Esophagus muscularis mucosa (tissue), 4 donors: ENCODE measurements around the gene ZC3H8. TPM values are rescaled to one million over a fixed set of nuclear protein-coding genes. Genes with fewer than 3 reads are reported as not detected.

Source experiments
- DNase-seq: peaks from one replicate; pipeline ENCODE4 v3.0.0-alpha.2; 2017; ENCODE audit errors: extremely low spot score
- H3K27ac ChIP-seq, 4 donors: fragments of 200-600 bp; sonication (generic); replicated peaks in 1 of 4; 1 replicate in 3 of 4; 2 replicates in 1 of 4; pipeline ENCODE4 v1.5.1; 2016 to 2019; ENCODE audit warnings: mild to moderate bottlenecking in 1 of 4
- H3K27me3 ChIP-seq, 4 donors: fragments of 200-600 bp; sonication (generic); one replicate each; pipeline versions ENCODE4 v1.5.1 to v1.6.0; 2016 to 2019
- H3K36me3 ChIP-seq, 4 donors: fragments of 200-600 bp; sonication (generic); one replicate each; pipeline ENCODE4 v1.5.1; 2016 to 2019
- H3K4me1 ChIP-seq, 4 donors: fragments of 200-600 bp; sonication (generic); one replicate each; pipeline ENCODE4 v1.5.1; 2016 to 2019
- H3K4me3 ChIP-seq, 4 donors: fragments of 200-600 bp; sonication (generic); 1 replicate in 2 of 4; 2 replicates in 2 of 4; pipeline ENCODE4 v1.5.1; 2016 to 2019; ENCODE audit warnings: mild to moderate bottlenecking in 4 of 4, moderate library complexity in 1 of 4
- H3K9me3 ChIP-seq, 4 donors: fragments of 200-600 bp; sonication (generic); 1 replicate in 3 of 4; 2 replicates in 1 of 4; pipeline ENCODE4 v1.5.1; 2016 to 2019
- CTCF ChIP-seq, 3 experiments: fragments of 200-600 bp in 2 of 3; fragments of 450-650 bp in 1 of 3; sonication (generic) in 2 of 3; IDR thresholded peaks; one replicate each; pipeline ENCODE4 v1.5.1; 2017 to 2019; ENCODE audit warnings: antibody characterized with exemption in 3 of 3, mild to moderate bottlenecking in 2 of 3, moderate library complexity in 1 of 3
- EP300 ChIP-seq: sonication (generic); formaldehyde crosslinking; IDR thresholded peaks from one replicate; pipeline ENCODE4 v1.6.1; 2017; ENCODE audit warnings: antibody characterized with exemption
- POLR2A ChIP-seq: fragments of 450-650 bp; IDR thresholded peaks from one replicate; pipeline ENCODE4 v1.6.1; 2017; ENCODE audit warnings: antibody characterized with exemption, moderate library complexity, mild to moderate bottlenecking, low read depth
- POLR2AphosphoS5 ChIP-seq, 2 donors: sonication (generic); formaldehyde crosslinking; IDR thresholded peaks; one replicate each; pipeline ENCODE4 v1.6.1; 2017; ENCODE audit warnings: antibody characterized with exemption in 2 of 2
- WGBS: methylation state at CpG from one replicate; pipeline ENCODE4 v1.1.5; 2018; 5-methylcytosine and 5-hydroxymethylcytosine counted together
- intact Hi-C: fragments of 100-400 bp; cut with DNase I; formaldehyde crosslinking; loops from one replicate; pipeline ENCODE4 v1.15.1; 2023
- total RNA-seq, 4 donors: library from RNA; depleted of rRNA; stranded (reverse); fragments of >200 nt; gene quantifications; one replicate each; pipeline versions ENCODE4 v1.1.0 to v1.2.1, GENCODE V29; 2016

The ZC3H8 gene
- total RNA-seq, 4 donors from 2014 or later: 3.7 to 8.6 (median 5.7) TPM

DNA sequence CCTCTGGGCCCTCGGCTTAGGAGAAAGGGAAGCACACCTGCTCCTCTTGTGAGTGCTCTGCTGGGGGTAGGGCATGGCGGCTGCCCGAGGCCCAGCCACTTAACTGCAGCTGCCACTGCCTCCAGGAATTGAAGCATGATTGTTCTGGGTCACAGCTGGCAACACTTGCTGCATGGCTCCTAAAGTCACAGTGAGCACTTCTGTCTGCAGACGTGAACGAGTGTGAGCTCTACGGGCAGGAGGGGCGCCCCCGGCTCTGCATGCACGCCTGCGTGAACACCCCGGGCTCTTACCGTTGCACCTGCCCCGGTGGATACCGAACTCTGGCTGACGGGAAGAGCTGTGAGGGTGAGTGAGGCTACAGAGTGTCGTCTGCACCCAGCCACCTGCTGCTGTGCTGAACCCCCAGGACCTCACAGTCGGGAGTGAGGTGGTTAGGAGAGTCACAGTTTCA, 72.2 kb downstream of the ZC3H8 start:
- H3K36me3 ChIP-seq: no peaks in the 10 kb centered on the region
- peaks cover 0 to 42% (median 8%) of the 10 kb centered on the region in 4 donors for H3K27me3 ChIP-seq
- H3K27ac ChIP-seq: no peak overlapping the region
- TF ChIP-seq EP300 (no peak), CTCF (IDR thresholded peaks at IDR 0.05) (no peak), POLR2AphosphoS5 (IDR thresholded peaks at IDR 0.05) (no peak), POLR2A (no peak)
- 85% methylated on average over 17 of the region's 17 CpGs for WGBS
- no peaks in the 10 kb centered on the region for H3K9me3 ChIP-seq
- DNase-seq: no peak
- H3K4me3 ChIP-seq: no peak overlapping the region
- peaks cover 0 to 5% (median 2%) of the 10 kb centered on the region in 4 donors for H3K4me1 ChIP-seq
- intact Hi-C loops: no loop called here

DNA sequence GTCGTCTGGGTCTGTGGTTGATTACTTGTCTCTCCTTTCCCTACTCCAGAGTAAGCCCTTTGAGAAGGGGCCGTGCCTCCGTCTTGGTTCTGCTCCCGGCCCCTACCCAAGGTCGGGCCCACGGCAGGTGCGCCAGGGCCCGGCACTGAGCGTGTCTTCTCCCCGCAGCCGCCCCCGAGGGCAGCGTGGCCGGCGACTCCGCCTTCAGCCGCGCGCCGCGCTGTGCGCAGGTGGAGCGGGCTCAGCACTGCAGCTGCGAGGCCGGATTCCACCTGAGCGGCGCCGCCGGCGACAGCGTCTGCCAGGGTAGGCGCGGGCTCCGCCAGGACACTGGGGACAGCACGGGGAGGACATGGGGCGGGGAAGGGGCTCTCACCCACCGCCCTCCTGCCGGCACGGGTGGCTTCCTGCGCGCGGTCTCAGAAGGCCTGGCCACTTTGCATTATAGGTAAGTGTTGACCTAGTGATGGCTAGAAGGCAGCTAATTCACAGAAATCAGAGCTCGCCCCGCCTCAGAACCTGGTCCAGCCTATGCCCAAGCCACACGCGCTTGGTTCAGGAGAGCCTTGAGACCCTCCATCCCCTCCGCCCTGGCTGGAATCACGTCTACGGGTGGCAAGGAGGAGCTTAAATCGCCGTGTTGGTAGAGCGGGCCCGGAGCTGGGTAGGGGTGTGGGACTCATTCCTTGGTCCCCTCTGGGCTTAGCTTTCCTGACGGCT, 73.1 kb downstream of the ZC3H8 start:
- Histone ChIP-seq H3K27me3 (peaks cover 0 to 51% (median 8%) of the 10 kb centered on the region in 4 donors), H3K4me3 (no peak overlapping the region), H3K36me3 (no peaks in the 10 kb centered on the region), H3K27ac (no peak overlapping the region), H3K9me3 (no peaks in the 10 kb centered on the region), H3K4me1 (peaks cover 0 to 5% (median 2%) of the 10 kb centered on the region in 4 donors)
- WGBS: 53% methylated on average over 20 of the region's 54 CpGs
- no peak for TF ChIP-seq EP300
- no peak for TF ChIP-seq POLR2A
- TF ChIP-seq CTCF (IDR thresholded peaks at IDR 0.05): no peak
- TF ChIP-seq POLR2AphosphoS5 (IDR thresholded peaks at IDR 0.05): no peak
- intact Hi-C loops: no loop called here
- DNase-seq: no peak

GRCh38 chr2:112175958-112176573, 78.8 kb downstream of the ZC3H8 start:
- 98% methylated on average over 7 of the region's 7 CpGs for WGBS
- Histone ChIP-seq H3K9me3 (no peaks in the 10 kb centered on the region), H3K36me3 (no peaks in the 10 kb centered on the region), H3K4me1 (no peaks in the 10 kb centered on the region), H3K4me3 (no peak overlapping the region), H3K27ac (no peak overlapping the region), H3K27me3 (peaks cover 0 to 34% (median under 1%) of the 10 kb centered on the region in 4 donors)
- DNase-seq: no peak
- TF ChIP-seq EP300: no peak
- no peak for TF ChIP-seq POLR2AphosphoS5 (IDR thresholded peaks at IDR 0.05)
- no peak for TF ChIP-seq POLR2A
- no peak for TF ChIP-seq CTCF (IDR thresholded peaks at IDR 0.05)
- intact Hi-C loops: no loop called here

DNA sequence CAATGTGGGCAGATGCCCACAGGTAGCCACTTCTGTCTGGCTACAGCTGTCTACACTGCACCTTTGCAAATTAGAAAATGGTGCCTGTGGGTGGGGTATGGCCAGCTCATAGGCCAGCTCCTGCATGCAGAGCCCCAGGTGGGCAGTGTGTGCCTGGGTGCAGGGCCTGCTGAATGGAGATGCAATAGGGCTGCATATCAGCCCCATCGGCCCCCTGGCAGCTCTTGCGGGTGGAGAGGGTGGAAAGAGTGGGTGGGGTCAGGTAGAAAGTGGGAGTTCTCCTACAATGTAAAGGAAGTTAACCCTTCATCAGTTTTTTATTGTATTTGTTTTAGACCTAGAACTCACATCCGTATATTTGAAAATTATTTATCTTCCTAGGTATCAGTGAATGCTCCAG, 79.5 kb downstream of the ZC3H8 start:
- TF ChIP-seq POLR2A: no peak
- TF ChIP-seq CTCF (IDR thresholded peaks at IDR 0.05): no peak
- TF ChIP-seq POLR2AphosphoS5 (IDR thresholded peaks at IDR 0.05): no peak
- TF ChIP-seq EP300: no peak
- no peak overlapping the region for H3K27ac ChIP-seq
- no peak for DNase-seq
- intact Hi-C loops: no loop called here
- H3K9me3 ChIP-seq: no peaks in the 10 kb centered on the region
- no peaks in the 10 kb centered on the region for H3K4me1 ChIP-seq
- no peak overlapping the region for H3K4me3 ChIP-seq
- no peaks in the 10 kb centered on the region for H3K36me3 ChIP-seq
- H3K27me3 ChIP-seq: peaks cover 0 to 27% (median 0%) of the 10 kb centered on the region in 4 donors
- 97% methylated on average over 3 of the region's 3 CpGs for WGBS
